Mucosa of stomach (tissue), 1 donor: Measurements from ENCODE around the gene PRR19.

Source experiments
- H3K27me3 ChIP-seq: one replicate; pipeline ENCODE4 v1.7.0; 2013; ENCODE audit warnings: mild to moderate bottlenecking, low read length; ENCODE audit not compliant: control insufficient read depth, insufficient read depth
- H3K36me3 ChIP-seq: one replicate; pipeline ENCODE4 v1.7.0; 2013; ENCODE audit warnings: low read length; ENCODE audit not compliant: control insufficient read depth, insufficient read depth
- H3K4me1 ChIP-seq: one replicate; pipeline ENCODE4 v1.7.0; 2013; ENCODE audit warnings: mild to moderate bottlenecking, low read length; ENCODE audit not compliant: control insufficient read depth, insufficient read depth
- H3K4me3 ChIP-seq: one replicate; pipeline ENCODE4 v1.7.0; 2013; ENCODE audit warnings: low read length
- H3K9ac ChIP-seq: one replicate; pipeline ENCODE4 v1.7.0; 2013; ENCODE audit warnings: mild to moderate bottlenecking, low read length, moderate library complexity
- H3K9me3 ChIP-seq: one replicate; pipeline ENCODE4 v1.7.0; 2013; ENCODE audit warnings: mild to moderate bottlenecking, low read length, moderate library complexity; ENCODE audit not compliant: control insufficient read depth
- donor health status: Pancreatic carcinoma.

PRR19 gene

GRCh38 chr19:42294471-42295137 lies 7.3 kb upstream of the PRR19 start:
- no peaks in the 10 kb centered on the region for H3K27me3 ChIP-seq
- H3K9me3 ChIP-seq: no peaks in the 10 kb centered on the region
- no peak overlapping the region for H3K4me3 ChIP-seq
- no peaks in the 10 kb centered on the region for H3K4me1 ChIP-seq
- no peak overlapping the region for H3K9ac ChIP-seq
- H3K36me3 ChIP-seq: peaks cover 7% of the 10 kb centered on the region

DNA sequence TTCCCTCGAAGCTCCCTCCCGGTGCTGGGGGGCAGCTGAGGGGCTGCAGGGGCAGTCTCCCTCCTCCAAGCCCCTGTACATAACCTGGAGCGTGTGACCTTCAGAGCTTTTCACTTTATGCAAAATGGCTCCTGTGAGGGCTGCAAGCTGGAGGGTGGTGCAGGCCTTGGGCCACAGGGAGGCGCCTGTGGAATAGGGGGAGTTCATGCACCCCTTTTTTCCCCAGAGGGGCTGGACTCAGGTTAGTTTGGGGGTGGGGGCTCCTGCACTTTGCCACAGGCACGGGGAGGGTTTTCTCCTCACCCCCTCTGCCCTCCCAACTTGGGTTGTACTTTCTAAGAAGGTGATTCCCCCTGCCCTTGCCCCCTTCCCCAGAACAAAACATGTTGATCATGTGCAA lies 6.6 kb upstream of the PRR19 start:
- no peaks in the 10 kb centered on the region for H3K36me3 ChIP-seq
- no peaks in the 10 kb centered on the region for H3K9me3 ChIP-seq
- H3K4me1 ChIP-seq: no peaks in the 10 kb centered on the region
- no peak overlapping the region for H3K4me3 ChIP-seq
- H3K9ac ChIP-seq: no peak overlapping the region
- H3K27me3 ChIP-seq: no peaks in the 10 kb centered on the region

DNA sequence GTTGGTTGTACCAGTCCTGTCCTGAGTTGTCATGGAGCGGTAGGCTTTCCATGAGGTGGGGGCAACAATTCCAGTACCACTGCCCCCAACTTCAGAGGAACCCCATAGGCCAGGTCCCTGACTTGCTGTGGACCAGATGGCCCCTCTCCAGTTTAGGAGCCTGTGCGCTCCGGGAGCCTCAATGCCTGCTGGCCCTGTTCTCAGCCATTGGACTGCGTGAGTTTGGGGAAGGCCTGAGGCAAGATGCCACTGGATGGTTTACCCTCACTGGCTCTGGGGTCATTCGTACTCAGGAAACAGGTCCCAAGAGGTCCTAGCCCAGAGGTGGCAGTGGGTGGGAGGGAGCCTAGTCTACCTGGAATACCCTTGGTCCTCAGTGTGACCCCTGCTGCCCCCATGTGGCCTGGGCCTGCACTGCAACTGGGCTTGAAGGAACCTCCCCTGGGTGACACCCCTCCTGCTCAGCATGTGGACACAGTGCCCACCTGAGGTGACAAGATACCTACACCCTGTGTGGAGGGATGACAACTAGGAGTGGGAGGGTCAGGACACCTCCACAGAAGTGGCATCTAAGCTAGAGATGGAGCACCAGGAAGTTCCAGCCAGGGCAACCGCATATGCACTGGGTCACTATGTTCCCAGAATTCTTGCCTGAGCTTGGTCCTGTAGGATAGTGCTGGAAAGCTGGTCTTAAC lies 6.0 kb upstream of the PRR19 start:
- no peaks in the 10 kb centered on the region for H3K36me3 ChIP-seq
- H3K9ac ChIP-seq: no peak overlapping the region
- H3K27me3 ChIP-seq: no peaks in the 10 kb centered on the region
- H3K4me1 ChIP-seq: no peaks in the 10 kb centered on the region
- no peak overlapping the region for H3K4me3 ChIP-seq
- no peaks in the 10 kb centered on the region for H3K9me3 ChIP-seq

- Histone ChIP-seq H3K9ac (no peak overlapping the region), H3K4me3 (no peak overlapping the region), H3K27me3 (no peaks in the 10 kb centered on the region), H3K36me3 (no peaks in the 10 kb centered on the region), H3K9me3 (no peaks in the 10 kb centered on the region), H3K4me1 (peaks cover 10% of the 10 kb centered on the region)
Observed at GRCh38 chr19:42297039-42297438, 4.9 kb upstream of the PRR19 start.

DNA sequence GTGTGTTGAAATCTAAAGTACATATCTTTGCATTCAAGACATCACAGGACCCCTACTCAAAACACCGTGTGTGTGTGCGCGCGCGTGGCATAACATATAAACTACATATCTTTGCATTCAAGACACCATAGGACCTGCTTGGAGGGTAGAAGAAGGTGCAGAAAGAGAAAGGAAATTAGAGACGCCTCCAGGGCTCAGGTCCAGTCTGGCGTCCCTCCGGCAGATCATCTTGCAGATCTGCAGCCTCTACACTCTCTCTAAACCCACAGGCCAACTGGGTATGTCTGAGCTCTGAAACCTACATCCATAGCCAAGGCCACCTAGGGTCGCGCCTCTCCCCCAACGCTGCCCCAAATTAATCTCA lies 1.2 kb downstream of the PRR19 start:
- Histone ChIP-seq H3K4me3 (peak overlapping the region; percentile 18), H3K4me1 (peaks cover 18% of the 10 kb centered on the region), H3K9ac (no peak overlapping the region), H3K36me3 (no peaks in the 10 kb centered on the region), H3K27me3 (no peaks in the 10 kb centered on the region), H3K9me3 (no peaks in the 10 kb centered on the region)

- Histone ChIP-seq H3K36me3 (no peaks in the 10 kb centered on the region), H3K4me1 (peaks cover 18% of the 10 kb centered on the region), H3K4me3 (no peak overlapping the region), H3K27me3 (no peaks in the 10 kb centered on the region), H3K9ac (no peak overlapping the region), H3K9me3 (no peaks in the 10 kb centered on the region)
Observed at GRCh38 chr19:42303876-42304275, 1.9 kb downstream of the PRR19 start.

DNA sequence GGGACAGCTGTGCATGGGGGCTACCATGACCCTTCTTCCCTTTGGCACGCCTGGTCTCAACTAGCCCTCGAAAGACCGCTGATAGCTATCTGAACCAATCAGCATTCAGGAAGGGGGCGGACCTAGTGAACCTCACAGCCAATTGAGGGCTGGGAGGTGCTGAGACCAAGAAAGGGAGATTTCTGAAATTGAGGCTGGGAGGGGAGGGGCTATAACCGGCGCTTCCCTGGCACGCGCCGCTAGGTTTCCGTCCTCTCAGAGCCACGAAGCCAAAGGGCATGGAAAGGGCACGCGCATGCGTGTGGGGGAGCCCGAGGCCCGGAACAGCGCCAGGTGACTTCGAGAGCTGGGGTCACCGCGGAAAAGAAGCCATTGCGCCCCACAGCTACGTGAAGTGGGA lies 4.7 kb downstream of the PRR19 start:
- H3K27me3 ChIP-seq: no peaks in the 10 kb centered on the region

GRCh38 chr19:42309686-42310085 lies 7.8 kb downstream of the PRR19 start:
- Histone ChIP-seq H3K9me3 (no peaks in the 10 kb centered on the region), H3K9ac (no peak overlapping the region), H3K4me1 (peaks cover 8% of the 10 kb centered on the region), H3K27me3 (peaks cover 24% of the 10 kb centered on the region), H3K36me3 (no peaks in the 10 kb centered on the region), H3K4me3 (no peak overlapping the region)

More for the DNA sequence above, 4.7 kb downstream of the PRR19 start:
- Histone ChIP-seq H3K9me3 (no peaks in the 10 kb centered on the region), H3K36me3 (no peaks in the 10 kb centered on the region), H3K9ac (no peak overlapping the region), H3K4me1 (peaks cover 13% of the 10 kb centered on the region), H3K4me3 (no peak overlapping the region)

DNA sequence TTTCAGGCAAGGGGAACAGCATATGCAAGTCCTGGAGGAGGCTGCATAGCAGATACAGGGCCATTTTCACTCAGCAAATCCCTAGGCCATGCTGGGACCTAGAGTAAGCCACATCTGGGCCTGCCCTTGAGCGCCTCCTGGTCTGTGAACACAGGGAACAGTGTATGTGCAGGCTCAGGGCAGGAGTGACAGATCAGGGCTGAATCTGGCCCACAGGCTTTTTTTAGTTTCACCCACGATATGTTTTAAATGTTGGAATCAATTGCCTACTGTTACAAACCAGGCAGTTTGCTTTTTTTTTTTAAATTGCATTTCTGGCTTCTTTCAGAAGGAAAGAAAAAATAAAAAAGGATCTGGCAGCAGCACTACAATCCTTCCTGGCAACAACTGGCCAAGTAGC lies 9.7 kb downstream of the PRR19 start:
- H3K27me3 ChIP-seq: peaks cover 28% of the 10 kb centered on the region
- no peak overlapping the region for H3K4me3 ChIP-seq
- H3K9me3 ChIP-seq: no peaks in the 10 kb centered on the region
- H3K9ac ChIP-seq: no peak overlapping the region
- peaks cover 8% of the 10 kb centered on the region for H3K4me1 ChIP-seq
- H3K36me3 ChIP-seq: no peaks in the 10 kb centered on the region

- Histone ChIP-seq H3K36me3 (no peaks in the 10 kb centered on the region), H3K9ac (peak overlapping the region; percentile 40), H3K4me3 (no peak overlapping the region), H3K4me1 (peaks cover 8% of the 10 kb centered on the region), H3K9me3 (no peaks in the 10 kb centered on the region), H3K27me3 (peaks cover 32% of the 10 kb centered on the region)
Observed at GRCh38 chr19:42312370-42312769, 10.4 kb downstream of the PRR19 start.

DNA sequence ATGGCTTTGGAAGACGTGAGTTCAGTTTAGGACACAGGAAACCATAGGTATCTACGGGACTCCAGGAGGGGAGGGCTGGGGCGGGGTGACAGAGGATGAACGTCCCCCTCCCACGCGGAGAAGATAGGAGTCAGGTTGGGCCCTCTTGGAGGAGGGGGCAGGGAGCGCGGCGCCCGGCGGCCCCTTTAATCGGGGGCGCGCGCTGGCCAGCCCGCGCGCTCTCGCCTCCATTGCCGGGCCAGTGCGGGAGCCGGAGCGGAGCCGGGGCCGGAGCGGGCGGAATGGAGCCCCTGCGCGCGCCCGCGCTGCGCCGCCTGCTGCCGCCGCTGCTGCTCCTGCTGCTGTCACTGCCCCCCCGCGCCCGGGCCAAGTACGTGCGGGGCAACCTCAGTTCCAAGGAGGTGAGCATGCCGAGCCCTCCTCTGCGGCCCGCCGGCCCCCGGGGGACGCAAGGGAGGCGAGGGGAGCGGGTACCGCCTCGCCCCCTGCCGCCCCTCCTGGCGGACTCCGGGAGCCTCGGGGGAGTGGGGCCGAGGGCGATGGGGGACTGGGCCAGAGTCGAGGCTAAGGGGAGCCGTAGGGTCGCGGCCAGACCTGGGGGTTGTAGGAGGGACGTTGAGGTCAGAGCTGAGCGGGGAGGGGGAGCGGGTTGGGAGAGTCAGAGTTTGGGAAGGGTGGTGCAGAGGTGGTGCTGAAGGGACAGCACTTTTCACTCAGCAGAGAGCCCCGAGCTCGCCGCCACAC lies 11.3 kb downstream of the PRR19 start, which contains the start of gene TMEM145:
TSS of gene TMEM145 (plus strand) at position 214 of the 744 bp plus-strand sequence. CDS start at position 282, 68 bp downstream.
- peak within 1 kb of the TSS; percentile 40 for H3K9ac ChIP-seq
- H3K36me3 ChIP-seq: no peaks in the 10 kb centered on the region
- H3K4me1 ChIP-seq: peaks cover 8% of the 10 kb centered on the region
- H3K9me3 ChIP-seq: no peaks in the 10 kb centered on the region
- no peak within 1 kb of the TSS for H3K4me3 ChIP-seq
- H3K27me3 ChIP-seq: peaks cover 32% of the 10 kb centered on the region
